Chondrocyte (in vitro differentiated cells): ENCODE results near the gene ISLR. TPM values are rescaled to one million over a fixed set of nuclear protein-coding genes. Genes with fewer than 3 reads are reported as not detected.

Source experiments
- DNase-seq: peaks from one replicate; pipeline ENCODE4 v3.0.0; 2021; ENCODE audit warnings: mixed read lengths, low spot score
- H3K27ac Mint-ChIP-seq: one replicate; pipeline ENCODE4 v1.8.0; 2021; ENCODE audit warnings: mild to moderate bottlenecking, moderate library complexity, mixed read lengths; ENCODE audit not compliant: unreplicated experiment
- H3K27me3 Mint-ChIP-seq: 2 replicates; pipeline ENCODE4 v1.8.0; 2021; ENCODE audit warnings: low read depth, mixed read lengths
- H3K36me3 Mint-ChIP-seq: 2 replicates; pipeline ENCODE4 v1.8.0; 2021; ENCODE audit warnings: low read depth, mixed read lengths
- H3K4me1 Mint-ChIP-seq: 2 replicates; pipeline ENCODE4 v1.8.0; 2021; ENCODE audit warnings: low read depth, mild to moderate bottlenecking, mixed read lengths
- H3K4me3 Mint-ChIP-seq: one replicate; pipeline ENCODE4 v1.8.0; 2021; ENCODE audit warnings: mild to moderate bottlenecking, moderate library complexity, mixed read lengths; ENCODE audit not compliant: unreplicated experiment
- H3K9me3 Mint-ChIP-seq: 2 replicates; pipeline ENCODE4 v1.8.0; 2021; ENCODE audit warnings: low read depth, mixed read lengths
- CTCF ChIP-seq: fragments of 200-600 bp; sonication (generic); IDR thresholded peaks from 2 replicates; pipeline ENCODE4 v1.5.0; 2021; ENCODE audit warnings: antibody characterized with exemption, mild to moderate bottlenecking, moderate library complexity
- total RNA-seq: library from RNA; stranded (reverse); gene quantifications from 3 replicates; pipeline ENCODE4 v1.2.1, GENCODE V29; 2021

Gene ISLR
- total RNA-seq, 1 donor from 2014 or later, result 49.6 TPM

DNA sequence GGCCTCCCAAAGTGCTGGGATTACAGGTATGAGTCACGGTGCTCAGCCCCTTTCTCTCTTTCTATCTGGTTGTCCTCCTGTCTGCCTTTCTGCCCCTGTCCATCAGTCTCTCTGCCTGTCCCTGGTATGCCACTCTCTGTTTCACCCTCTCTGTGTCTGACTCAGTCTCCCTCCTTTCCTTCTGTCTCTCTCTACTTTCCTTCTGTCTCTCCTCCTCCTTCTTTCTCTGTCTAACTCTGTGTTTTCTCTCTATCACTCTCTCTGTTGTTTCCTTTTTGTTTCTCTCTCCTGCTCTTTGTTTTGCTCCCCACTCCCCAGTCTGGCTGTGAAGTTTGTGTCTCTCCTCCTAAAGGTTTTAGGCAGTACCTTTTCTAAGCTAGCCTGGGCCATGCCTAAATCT, 38.1 kb downstream of the ISLR start:
- Mint-ChIP-seq H3K27ac (peak overlapping the region; percentile 68), H3K4me3 (no peak overlapping the region), H3K9me3 (no peaks in the 10 kb centered on the region)

DNA sequence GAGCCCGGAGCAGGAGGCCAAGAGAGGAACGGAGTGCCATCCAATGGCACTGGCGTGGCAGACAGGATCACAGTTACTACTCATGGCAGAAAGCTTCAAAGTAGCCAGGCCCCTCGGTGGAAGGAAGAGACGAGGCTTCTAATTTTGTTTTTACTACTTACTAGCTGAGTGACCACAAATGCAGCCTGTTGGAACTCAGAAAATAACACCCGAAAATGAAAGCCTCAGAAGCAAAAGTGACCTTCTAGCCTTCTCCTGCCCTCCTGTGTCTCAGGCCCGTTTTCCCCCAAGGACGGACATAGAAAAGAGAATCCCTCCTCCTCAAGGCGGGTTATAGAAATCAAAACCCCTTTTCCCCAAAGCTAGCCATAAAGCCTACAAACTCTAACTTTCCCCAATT, 39.0 kb downstream of the ISLR start:
- Mint-ChIP-seq H3K4me1 (peaks cover 42% of the 10 kb centered on the region), H3K4me3 (no peak overlapping the region), H3K36me3 (peaks cover 2% of the 10 kb centered on the region), H3K27me3 (peaks cover 1% of the 10 kb centered on the region), H3K9me3 (no peaks in the 10 kb centered on the region), H3K27ac (no peak overlapping the region)
- DNase-seq, result no peak
- no peak for TF ChIP-seq CTCF

More for the DNA sequence above, 38.1 kb downstream of the ISLR start:
- TF ChIP-seq CTCF, result no peak
- Mint-ChIP-seq H3K36me3 (peaks cover 2% of the 10 kb centered on the region), H3K27me3 (peaks cover under 1% of the 10 kb centered on the region), H3K4me1 (peaks cover 42% of the 10 kb centered on the region)
- DNase-seq, result no peak

- no peak overlapping the region for H3K4me3 Mint-ChIP-seq
- peaks cover 35% of the 10 kb centered on the region for H3K4me1 Mint-ChIP-seq
- no peak for TF ChIP-seq CTCF
- H3K9me3 Mint-ChIP-seq, result no peaks in the 10 kb centered on the region
- no peak overlapping the region for H3K27ac Mint-ChIP-seq
- H3K27me3 Mint-ChIP-seq, result peaks cover 1% of the 10 kb centered on the region
- H3K36me3 Mint-ChIP-seq, result peaks cover 2% of the 10 kb centered on the region
- DNase-seq, result no peak
Observed at GRCh38 chr15:74213858-74214284, 40.4 kb downstream of the ISLR start.

DNA sequence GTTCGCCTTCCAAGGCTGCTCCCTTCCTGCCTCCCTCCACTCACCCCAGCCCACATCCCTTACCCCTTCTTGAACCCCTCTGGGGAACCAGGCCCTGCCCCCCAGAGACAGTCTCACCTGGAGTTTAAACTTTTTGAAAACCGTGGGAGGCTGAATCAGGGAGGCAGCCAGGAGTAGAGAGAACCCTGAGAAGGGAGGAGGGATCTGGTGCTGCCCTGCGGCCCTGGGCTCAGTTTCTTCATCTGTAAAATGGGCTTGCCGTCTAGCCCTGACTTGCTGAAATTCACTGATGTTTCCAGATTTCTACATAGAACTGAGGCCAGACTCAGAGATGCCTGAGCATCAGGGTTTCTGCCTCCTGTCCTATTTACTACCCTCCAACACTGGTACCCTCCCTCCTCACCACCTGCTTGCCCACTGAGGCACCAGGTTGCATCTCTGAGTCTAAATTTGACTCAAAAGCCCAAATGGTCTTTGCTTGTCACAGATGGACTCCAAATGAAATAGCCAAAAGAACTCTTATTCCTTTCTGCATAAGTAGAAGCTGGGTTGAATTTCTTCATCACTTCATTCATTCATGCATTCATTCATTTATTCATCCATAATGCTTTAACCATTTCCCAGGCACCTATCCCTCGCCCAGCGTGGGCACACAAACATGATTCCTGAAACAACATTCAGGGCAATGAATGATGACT, 41.0 kb downstream of the ISLR start:
- no peak for DNase-seq
- Mint-ChIP-seq H3K36me3 (peaks cover 2% of the 10 kb centered on the region), H3K4me1 (peaks cover 29% of the 10 kb centered on the region), H3K27ac (no peak overlapping the region), H3K27me3 (peaks cover 4% of the 10 kb centered on the region), H3K4me3 (no peak overlapping the region), H3K9me3 (no peaks in the 10 kb centered on the region)
- TF ChIP-seq CTCF, result no peak

DNA sequence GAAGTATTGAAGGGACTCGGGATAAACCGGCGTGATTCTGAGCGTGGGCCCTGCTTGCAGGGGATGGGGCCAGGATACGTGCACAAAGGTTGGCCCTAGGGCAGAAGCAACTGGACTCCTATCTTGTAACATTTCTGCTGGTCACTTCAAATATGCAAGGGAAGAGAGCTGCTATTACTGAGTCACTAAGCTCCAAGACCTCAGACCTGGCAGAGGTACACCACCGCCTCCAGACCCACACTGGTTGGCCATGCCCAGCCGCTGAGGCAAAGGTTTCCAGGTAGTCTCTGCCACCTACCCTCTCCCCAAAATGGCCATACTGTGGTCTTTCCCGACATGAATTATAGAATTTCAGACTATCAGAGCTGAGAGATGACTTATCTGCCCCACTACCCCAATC, 42.4 kb downstream of the ISLR start:
- no peak for DNase-seq
- Mint-ChIP-seq H3K4me1 (peaks cover 21% of the 10 kb centered on the region), H3K36me3 (peaks cover 2% of the 10 kb centered on the region), H3K9me3 (no peaks in the 10 kb centered on the region), H3K4me3 (no peak overlapping the region), H3K27me3 (peaks cover 11% of the 10 kb centered on the region), H3K27ac (no peak overlapping the region)
- TF ChIP-seq CTCF, result no peak
